ENCODE data around the gene PROM1. TPM values are rescaled to one million over a fixed set of nuclear protein-coding genes. Genes with fewer than 3 reads are reported as not detected.

The PROM1 gene
- total and polyA plus RNA-seq, 4 donors, result 1.2 to 5.2 (median 3.7) TPM

DNA sequence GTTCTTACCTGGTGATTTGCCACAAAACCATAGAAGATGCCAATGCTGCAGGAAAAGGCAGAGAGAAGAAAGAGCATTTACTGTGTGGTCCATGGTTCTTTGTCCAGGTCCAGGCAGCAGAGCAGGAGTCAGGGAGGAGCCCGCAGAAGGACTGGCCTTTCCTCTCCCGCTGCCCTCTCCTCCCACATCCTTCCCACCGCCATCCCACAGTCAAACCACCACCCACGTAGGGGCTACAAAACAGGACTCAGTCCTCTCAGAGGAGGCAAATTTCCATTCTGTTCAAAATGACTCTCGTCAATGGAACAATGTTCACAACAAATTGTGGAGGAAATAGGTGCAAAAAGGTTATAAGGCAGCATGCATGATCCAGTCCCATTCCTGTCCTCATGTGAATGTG, 58.6 kb downstream of the PROM1 start:
- 87% methylated on average over 5 of the region's 5 CpGs for WGBS

DNA sequence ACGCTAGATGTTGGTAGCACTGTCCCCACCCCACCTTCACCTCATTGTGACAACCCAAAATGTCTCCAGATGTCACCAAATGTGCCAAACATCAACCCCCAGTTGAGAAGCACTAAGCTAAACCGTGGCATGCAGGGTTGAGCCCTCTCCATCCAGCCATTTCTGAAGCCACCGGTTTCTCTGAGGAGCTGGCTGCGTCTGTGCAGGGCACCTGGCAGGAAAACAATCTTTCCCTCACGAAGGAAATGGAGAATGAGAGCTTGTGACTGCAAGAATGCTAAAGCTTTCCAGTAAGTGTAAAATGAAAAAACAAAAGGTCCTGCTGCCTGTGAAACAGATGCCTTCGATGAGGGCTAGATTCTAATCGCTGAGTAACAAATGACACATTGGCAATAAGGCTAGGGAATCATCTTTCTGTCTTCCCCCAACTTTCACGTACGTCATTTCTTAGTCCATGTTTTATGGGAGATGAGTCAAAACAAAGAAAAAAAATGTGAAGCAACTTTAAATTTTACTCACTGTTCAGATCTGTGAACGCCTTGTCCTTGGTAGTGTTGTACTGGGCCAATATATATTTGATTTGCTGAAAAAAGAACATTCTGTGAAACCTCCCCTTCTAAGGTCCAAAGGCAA, 59.9 kb downstream of the PROM1 start:
- Histone ChIP-seq H3K4me3 (ENCODE audit: low read depth in 1 of 3, low read length in 3 of 3) (no peak overlapping the region), H3K27ac (ENCODE audit: low read depth in 1 of 2, low read length in 2 of 2) (no peak overlapping the region), H3K27me3 (ENCODE audit: control insufficient read depth in 4 of 4, insufficient read depth in 4 of 4, low read length in 3 of 4) (no peaks in the 10 kb centered on the region), H3K9ac (ENCODE audit: low read depth in 1 of 2, low read length in 2 of 2) (no peak overlapping the region), H3K4me1 (ENCODE audit: control insufficient read depth in 4 of 4, insufficient read depth in 4 of 4, low read length in 3 of 4) (peaks cover 7 to 13% (median 8%) of the 10 kb centered on the region in 4 donors), H3K9me3 (ENCODE audit: control insufficient read depth in 4 of 4, low read length in 3 of 4) (no peaks in the 10 kb centered on the region), H3K36me3 (ENCODE audit: control insufficient read depth in 4 of 4, insufficient read depth in 3 of 4, low read depth in 1 of 4, low read length in 3 of 4) (no peaks in the 10 kb centered on the region)
- no peak for TF ChIP-seq TAF1 (conservative IDR thresholded peaks at IDR 0.05)
- TF ChIP-seq RXRA (IDR thresholded peaks at IDR 0.05), result no peak
- TF ChIP-seq, protein P1, sequence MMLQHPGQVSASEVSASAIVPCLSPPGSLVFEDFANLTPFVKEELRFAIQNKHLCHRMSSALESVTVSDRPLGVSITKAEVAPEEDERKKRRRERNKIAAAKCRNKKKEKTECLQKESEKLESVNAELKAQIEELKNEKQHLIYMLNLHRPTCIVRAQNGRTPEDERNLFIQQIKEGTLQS (IDR thresholded peaks at IDR 0.05), result no peak
- no peak for TF ChIP-seq HNF4G (IDR thresholded peaks at IDR 0.05)
- TF ChIP-seq, protein P2, sequence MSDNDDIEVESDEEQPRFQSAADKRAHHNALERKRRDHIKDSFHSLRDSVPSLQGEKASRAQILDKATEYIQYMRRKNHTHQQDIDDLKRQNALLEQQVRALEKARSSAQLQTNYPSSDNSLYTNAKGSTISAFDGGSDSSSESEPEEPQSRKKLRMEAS (IDR thresholded peaks at IDR 0.05), result no peak
- TF ChIP-seq, protein P3, sequence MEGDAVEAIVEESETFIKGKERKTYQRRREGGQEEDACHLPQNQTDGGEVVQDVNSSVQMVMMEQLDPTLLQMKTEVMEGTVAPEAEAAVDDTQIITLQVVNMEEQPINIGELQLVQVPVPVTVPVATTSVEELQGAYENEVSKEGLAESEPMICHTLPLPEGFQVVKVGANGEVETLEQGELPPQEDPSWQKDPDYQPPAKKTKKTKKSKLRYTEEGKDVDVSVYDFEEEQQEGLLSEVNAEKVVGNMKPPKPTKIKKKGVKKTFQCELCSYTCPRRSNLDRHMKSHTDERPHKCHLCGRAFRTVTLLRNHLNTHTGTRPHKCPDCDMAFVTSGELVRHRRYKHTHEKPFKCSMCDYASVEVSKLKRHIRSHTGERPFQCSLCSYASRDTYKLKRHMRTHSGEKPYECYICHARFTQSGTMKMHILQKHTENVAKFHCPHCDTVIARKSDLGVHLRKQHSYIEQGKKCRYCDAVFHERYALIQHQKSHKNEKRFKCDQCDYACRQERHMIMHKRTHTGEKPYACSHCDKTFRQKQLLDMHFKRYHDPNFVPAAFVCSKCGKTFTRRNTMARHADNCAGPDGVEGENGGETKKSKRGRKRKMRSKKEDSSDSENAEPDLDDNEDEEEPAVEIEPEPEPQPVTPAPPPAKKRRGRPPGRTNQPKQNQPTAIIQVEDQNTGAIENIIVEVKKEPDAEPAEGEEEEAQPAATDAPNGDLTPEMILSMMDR (IDR thresholded peaks at IDR 0.05; ENCODE audit: low read depth, low read length, missing input control), result no peak
- TF ChIP-seq RAD21 (IDR thresholded peaks at IDR 0.05), result no peak
- TF ChIP-seq, protein P4, sequence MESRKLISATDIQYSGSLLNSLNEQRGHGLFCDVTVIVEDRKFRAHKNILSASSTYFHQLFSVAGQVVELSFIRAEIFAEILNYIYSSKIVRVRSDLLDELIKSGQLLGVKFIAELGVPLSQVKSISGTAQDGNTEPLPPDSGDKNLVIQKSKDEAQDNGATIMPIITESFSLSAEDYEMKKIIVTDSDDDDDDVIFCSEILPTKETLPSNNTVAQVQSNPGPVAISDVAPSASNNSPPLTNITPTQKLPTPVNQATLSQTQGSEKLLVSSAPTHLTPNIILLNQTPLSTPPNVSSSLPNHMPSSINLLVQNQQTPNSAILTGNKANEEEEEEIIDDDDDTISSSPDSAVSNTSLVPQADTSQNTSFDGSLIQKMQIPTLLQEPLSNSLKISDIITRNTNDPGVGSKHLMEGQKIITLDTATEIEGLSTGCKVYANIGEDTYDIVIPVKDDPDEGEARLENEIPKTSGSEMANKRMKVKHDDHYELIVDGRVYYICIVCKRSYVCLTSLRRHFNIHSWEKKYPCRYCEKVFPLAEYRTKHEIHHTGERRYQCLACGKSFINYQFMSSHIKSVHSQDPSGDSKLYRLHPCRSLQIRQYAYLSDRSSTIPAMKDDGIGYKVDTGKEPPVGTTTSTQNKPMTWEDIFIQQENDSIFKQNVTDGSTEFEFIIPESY (IDR thresholded peaks at IDR 0.05), result no peak
- no peak for TF ChIP-seq EGR1 (IDR thresholded peaks at IDR 0.05; ENCODE audit: low read depth in 2 of 2)
- no peak for TF ChIP-seq FOXA1 (IDR thresholded peaks at IDR 0.05)
- TF ChIP-seq JUND (IDR thresholded peaks at IDR 0.05), result no peak
- TF ChIP-seq NR2F2 (IDR thresholded peaks at IDR 0.05), result no peak
- TF ChIP-seq SP1 (IDR thresholded peaks at IDR 0.05), result no peak
- TF ChIP-seq, protein P5, sequence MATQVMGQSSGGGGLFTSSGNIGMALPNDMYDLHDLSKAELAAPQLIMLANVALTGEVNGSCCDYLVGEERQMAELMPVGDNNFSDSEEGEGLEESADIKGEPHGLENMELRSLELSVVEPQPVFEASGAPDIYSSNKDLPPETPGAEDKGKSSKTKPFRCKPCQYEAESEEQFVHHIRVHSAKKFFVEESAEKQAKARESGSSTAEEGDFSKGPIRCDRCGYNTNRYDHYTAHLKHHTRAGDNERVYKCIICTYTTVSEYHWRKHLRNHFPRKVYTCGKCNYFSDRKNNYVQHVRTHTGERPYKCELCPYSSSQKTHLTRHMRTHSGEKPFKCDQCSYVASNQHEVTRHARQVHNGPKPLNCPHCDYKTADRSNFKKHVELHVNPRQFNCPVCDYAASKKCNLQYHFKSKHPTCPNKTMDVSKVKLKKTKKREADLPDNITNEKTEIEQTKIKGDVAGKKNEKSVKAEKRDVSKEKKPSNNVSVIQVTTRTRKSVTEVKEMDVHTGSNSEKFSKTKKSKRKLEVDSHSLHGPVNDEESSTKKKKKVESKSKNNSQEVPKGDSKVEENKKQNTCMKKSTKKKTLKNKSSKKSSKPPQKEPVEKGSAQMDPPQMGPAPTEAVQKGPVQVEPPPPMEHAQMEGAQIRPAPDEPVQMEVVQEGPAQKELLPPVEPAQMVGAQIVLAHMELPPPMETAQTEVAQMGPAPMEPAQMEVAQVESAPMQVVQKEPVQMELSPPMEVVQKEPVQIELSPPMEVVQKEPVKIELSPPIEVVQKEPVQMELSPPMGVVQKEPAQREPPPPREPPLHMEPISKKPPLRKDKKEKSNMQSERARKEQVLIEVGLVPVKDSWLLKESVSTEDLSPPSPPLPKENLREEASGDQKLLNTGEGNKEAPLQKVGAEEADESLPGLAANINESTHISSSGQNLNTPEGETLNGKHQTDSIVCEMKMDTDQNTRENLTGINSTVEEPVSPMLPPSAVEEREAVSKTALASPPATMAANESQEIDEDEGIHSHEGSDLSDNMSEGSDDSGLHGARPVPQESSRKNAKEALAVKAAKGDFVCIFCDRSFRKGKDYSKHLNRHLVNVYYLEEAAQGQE (IDR thresholded peaks at IDR 0.05), result no peak
- no peak for TF ChIP-seq FOXA2 (IDR thresholded peaks at IDR 0.05)
- TF ChIP-seq GABPA (IDR thresholded peaks at IDR 0.05 in 1 of 2, conservative IDR thresholded peaks at IDR 0.05 in 1 of 2), result no peak
- 71% methylated on average over 10 of the region's 10 CpGs for WGBS
- DNase-seq (ENCODE audit: low spot score), result no peak

More for the DNA sequence above, 58.6 kb downstream of the PROM1 start:
- H3K9ac ChIP-seq (ENCODE audit: low read depth in 1 of 2, low read length in 2 of 2), result no peak overlapping the region
- H3K4me1 ChIP-seq (ENCODE audit: control insufficient read depth in 4 of 4, insufficient read depth in 4 of 4, low read length in 3 of 4), result peaks cover 8 to 13% (median 10%) of the 10 kb centered on the region in 4 donors
- no peak for DNase-seq (ENCODE audit: low spot score)
- H3K4me3 ChIP-seq (ENCODE audit: low read depth in 1 of 3, low read length in 3 of 3), result no peak overlapping the region
- TF ChIP-seq SP1 (IDR thresholded peaks at IDR 0.05), result no peak
- H3K27ac ChIP-seq (ENCODE audit: low read depth in 1 of 2, low read length in 2 of 2), result no peak overlapping the region
- H3K36me3 ChIP-seq (ENCODE audit: control insufficient read depth in 4 of 4, insufficient read depth in 3 of 4, low read depth in 1 of 4, low read length in 3 of 4), result no peaks in the 10 kb centered on the region
- no peaks in the 10 kb centered on the region for H3K27me3 ChIP-seq (ENCODE audit: control insufficient read depth in 4 of 4, insufficient read depth in 4 of 4, low read length in 3 of 4)
- no peaks in the 10 kb centered on the region for H3K9me3 ChIP-seq (ENCODE audit: control insufficient read depth in 4 of 4, low read length in 3 of 4)
